Neural progenitor cell (in vitro differentiated cells): ENCODE measurements around the gene CCT3.

Source experiments
- EZH2 ChIP-seq: fragments of 200-600 bp; sonication (generic); IDR thresholded peaks from 2 replicates; pipeline ENCODE4 v1.6.1; 2017; ENCODE audit warnings: antibody characterized with exemption, mild to moderate bottlenecking, moderate library complexity
- EZH2phosphoT487 ChIP-seq: fragments of 200-600 bp; sonication (generic); IDR thresholded peaks from 2 replicates; pipeline ENCODE4 v1.6.1; 2017; ENCODE audit warnings: antibody characterized with exemption
- TF ChIP-seq, protein P1 (sequence below): fragments of 200-600 bp; sonication (generic); IDR thresholded peaks from 2 replicates; pipeline ENCODE4 v1.5.1; 2017; ENCODE audit warnings: antibody characterized with exemption, mild to moderate bottlenecking

DNA sequence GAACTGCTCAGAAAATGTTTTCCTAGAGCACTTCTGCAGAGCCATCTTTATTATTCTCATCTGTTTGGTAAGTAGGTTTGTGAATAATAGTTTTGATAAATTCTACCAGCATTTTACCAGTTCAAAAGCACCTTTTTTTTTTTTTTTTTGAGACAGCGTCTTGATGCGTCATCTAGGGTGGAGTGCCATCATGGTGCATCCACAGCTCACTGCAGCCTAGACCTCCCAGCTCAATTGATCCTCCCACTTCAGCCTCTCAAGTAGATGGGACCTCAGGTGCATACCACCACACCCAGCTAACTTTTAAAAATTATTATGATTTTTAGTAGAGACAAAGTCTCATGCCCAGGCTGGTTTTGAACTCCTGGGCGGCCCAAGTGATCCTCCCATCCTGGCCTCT is 21.2 kb upstream of the CCT3 start:
- no peak for TF ChIP-seq EZH2
- TF ChIP-seq, protein P1, sequence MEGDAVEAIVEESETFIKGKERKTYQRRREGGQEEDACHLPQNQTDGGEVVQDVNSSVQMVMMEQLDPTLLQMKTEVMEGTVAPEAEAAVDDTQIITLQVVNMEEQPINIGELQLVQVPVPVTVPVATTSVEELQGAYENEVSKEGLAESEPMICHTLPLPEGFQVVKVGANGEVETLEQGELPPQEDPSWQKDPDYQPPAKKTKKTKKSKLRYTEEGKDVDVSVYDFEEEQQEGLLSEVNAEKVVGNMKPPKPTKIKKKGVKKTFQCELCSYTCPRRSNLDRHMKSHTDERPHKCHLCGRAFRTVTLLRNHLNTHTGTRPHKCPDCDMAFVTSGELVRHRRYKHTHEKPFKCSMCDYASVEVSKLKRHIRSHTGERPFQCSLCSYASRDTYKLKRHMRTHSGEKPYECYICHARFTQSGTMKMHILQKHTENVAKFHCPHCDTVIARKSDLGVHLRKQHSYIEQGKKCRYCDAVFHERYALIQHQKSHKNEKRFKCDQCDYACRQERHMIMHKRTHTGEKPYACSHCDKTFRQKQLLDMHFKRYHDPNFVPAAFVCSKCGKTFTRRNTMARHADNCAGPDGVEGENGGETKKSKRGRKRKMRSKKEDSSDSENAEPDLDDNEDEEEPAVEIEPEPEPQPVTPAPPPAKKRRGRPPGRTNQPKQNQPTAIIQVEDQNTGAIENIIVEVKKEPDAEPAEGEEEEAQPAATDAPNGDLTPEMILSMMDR, result no peak
- no peak for TF ChIP-seq EZH2phosphoT487
